Retinal pigment epithelial cell (primary cell): ENCODE results near the gene SEC61A1.

Experiments
- DNase-seq: peaks from one replicate; pipeline ENCODE4 v3.0.0-alpha.2; 2010; ENCODE audit warnings: low read depth
- H3K4me3 ChIP-seq: 2 replicates; pipeline ENCODE4 v1.5.1; 2011; ENCODE audit warnings: mild to moderate bottlenecking, low read length, control low read depth, moderate library complexity
- CTCF ChIP-seq: conservative IDR thresholded peaks from 2 replicates; pipeline ENCODE4 v1.5.1; 2011; ENCODE audit warnings: low read depth, low read length, control low read depth, inconsistent platforms

The SEC61A1 gene

GRCh38 chr3:128077202-128077624, 25.0 kb downstream of the SEC61A1 start:
- DNase-seq, result no peak
- peak overlapping the region; percentile 25 for H3K4me3 ChIP-seq
- TF ChIP-seq CTCF, result no peak

GRCh38 chr3:128077665-128078064, 25.4 kb downstream of the SEC61A1 start:
- H3K4me3 ChIP-seq, result no peak overlapping the region
- no peak for DNase-seq
- TF ChIP-seq CTCF, result no peak

- no peak overlapping the region for H3K4me3 ChIP-seq
- no peak for TF ChIP-seq CTCF
These were observed 26.1 kb downstream of the SEC61A1 start for GRCh38 chr3:128078322-128078721.

DNA sequence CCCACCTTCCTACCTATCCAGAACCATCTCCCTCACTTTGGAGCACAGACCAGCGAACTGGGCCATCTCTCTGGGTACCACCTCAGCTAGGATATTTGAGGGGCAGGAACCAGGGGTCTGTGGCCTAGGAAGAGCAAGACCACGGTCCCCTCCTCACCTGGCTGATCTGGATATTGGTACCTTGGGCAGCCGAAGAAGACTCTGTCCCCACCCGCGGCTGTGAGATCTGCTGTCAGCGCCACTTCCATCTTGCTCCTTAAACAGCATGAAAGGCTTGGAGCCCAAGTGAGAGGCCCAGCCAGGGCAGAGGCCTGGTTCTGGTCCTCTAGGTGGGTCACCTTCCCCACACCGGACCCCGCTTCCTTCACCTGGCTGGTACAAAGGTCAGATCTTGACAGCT, 26.6 kb downstream of the SEC61A1 start:
- TF ChIP-seq CTCF, result no peak
- no peak for DNase-seq
- H3K4me3 ChIP-seq, result no peak overlapping the region

More at GRCh38 chr3:128078322-128078721, 26.1 kb downstream of the SEC61A1 start:
- no peak for DNase-seq

DNA sequence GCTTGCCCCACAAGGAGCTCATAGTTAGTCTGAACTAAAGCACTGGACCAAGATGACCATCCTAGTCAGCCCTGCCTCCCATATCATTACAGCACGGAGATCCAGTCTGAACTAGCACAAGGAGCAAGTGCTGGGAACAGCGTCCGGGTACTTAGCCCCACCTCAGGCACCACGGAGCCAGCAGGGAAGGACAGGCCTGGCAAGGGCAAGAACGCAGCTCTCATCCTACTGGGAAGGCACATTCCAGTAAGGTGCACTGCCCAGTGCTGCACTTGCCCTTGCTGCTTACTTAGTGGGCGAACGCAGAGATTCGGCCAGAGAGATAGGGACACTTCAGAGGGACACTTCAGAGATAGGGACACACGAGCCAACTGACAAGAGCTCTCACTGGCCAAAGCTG, 27.6 kb downstream of the SEC61A1 start:
- DNase-seq, result no peak
- no peak overlapping the region for H3K4me3 ChIP-seq
- TF ChIP-seq CTCF, result no peak

- no peak overlapping the region for H3K4me3 ChIP-seq
- no peak for DNase-seq
- no peak for TF ChIP-seq CTCF
These were observed 28.3 kb downstream of the SEC61A1 start for GRCh38 chr3:128080323-128081080.

GRCh38 chr3:128081226-128081625, 29.0 kb downstream of the SEC61A1 start:
- no peak for DNase-seq
- TF ChIP-seq CTCF, result no peak
- no peak overlapping the region for H3K4me3 ChIP-seq
